Chondrocyte (in vitro differentiated cells): ENCODE data around the gene KANSL1L. TPM values are rescaled to one million over a fixed set of nuclear protein-coding genes. Genes with fewer than 3 reads are reported as not detected.
"Not testable (repeated sequence)": the region's sequence is repeated elsewhere in the genome, so short reads cannot be mapped to it uniquely, and the experiment has no call there.

ENCODE experiments used
- DNase-seq: peaks from one replicate; pipeline ENCODE4 v3.0.0; 2021; ENCODE audit warnings: mixed read lengths, low spot score
- H3K27ac Mint-ChIP-seq: one replicate; pipeline ENCODE4 v1.8.0; 2021; ENCODE audit warnings: mild to moderate bottlenecking, moderate library complexity, mixed read lengths; ENCODE audit not compliant: unreplicated experiment
- H3K27me3 Mint-ChIP-seq: 2 replicates; pipeline ENCODE4 v1.8.0; 2021; ENCODE audit warnings: low read depth, mixed read lengths
- H3K36me3 Mint-ChIP-seq: 2 replicates; pipeline ENCODE4 v1.8.0; 2021; ENCODE audit warnings: low read depth, mixed read lengths
- H3K4me1 Mint-ChIP-seq: 2 replicates; pipeline ENCODE4 v1.8.0; 2021; ENCODE audit warnings: low read depth, mild to moderate bottlenecking, mixed read lengths
- H3K4me3 Mint-ChIP-seq: one replicate; pipeline ENCODE4 v1.8.0; 2021; ENCODE audit warnings: mild to moderate bottlenecking, moderate library complexity, mixed read lengths; ENCODE audit not compliant: unreplicated experiment
- H3K9me3 Mint-ChIP-seq: 2 replicates; pipeline ENCODE4 v1.8.0; 2021; ENCODE audit warnings: low read depth, mixed read lengths
- CTCF ChIP-seq: fragments of 200-600 bp; sonication (generic); IDR thresholded peaks from 2 replicates; pipeline ENCODE4 v1.5.0; 2021; ENCODE audit warnings: antibody characterized with exemption, mild to moderate bottlenecking, moderate library complexity
- total RNA-seq: library from RNA; stranded (reverse); gene quantifications from 3 replicates; pipeline ENCODE4 v1.2.1, GENCODE V29; 2021

KANSL1L gene
- total RNA-seq, 1 donor from 2014 or later: 12.2 TPM

- DNase-seq, H3K4me1 Mint-ChIP-seq, H3K27ac Mint-ChIP-seq, H3K4me3 Mint-ChIP-seq: not testable (repeated sequence)
- Mint-ChIP-seq H3K36me3 (peaks cover 19% of the 10 kb centered on the region), H3K9me3 (peaks cover 31% of the 10 kb centered on the region), H3K27me3 (peaks cover 38% of the 10 kb centered on the region)
Measured at GRCh38 chr2:210181033-210181605, 9.9 kb upstream of the KANSL1L start.

DNA sequence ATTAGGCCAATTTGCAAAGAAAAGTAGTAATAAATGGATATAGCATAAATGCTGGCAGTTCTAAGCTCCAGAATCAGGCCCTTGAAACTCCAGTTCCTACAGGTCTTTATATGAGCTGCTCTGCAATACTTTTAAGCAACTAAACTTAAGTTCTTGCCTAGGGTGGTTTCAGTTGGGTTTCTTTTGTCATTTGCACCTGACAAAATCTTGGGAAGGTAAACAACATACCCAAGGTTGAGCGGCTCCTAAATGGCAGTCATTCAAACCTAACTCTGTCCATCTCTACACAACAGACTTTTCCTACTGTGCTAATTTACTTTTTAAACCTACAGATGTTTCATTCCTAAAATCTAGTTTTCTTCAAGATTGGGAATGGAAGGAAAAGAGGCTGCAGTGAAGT lies 9.3 kb upstream of the KANSL1L start:
- H3K4me1 Mint-ChIP-seq: no peaks in the 10 kb centered on the region
- H3K36me3 Mint-ChIP-seq: peaks cover 19% of the 10 kb centered on the region
- H3K9me3 Mint-ChIP-seq: peaks cover 26% of the 10 kb centered on the region
- no peak overlapping the region for H3K4me3 Mint-ChIP-seq
- DNase-seq: no peak
- peaks cover 41% of the 10 kb centered on the region for H3K27me3 Mint-ChIP-seq
- no peak for TF ChIP-seq CTCF
- H3K27ac Mint-ChIP-seq: no peak overlapping the region

DNA sequence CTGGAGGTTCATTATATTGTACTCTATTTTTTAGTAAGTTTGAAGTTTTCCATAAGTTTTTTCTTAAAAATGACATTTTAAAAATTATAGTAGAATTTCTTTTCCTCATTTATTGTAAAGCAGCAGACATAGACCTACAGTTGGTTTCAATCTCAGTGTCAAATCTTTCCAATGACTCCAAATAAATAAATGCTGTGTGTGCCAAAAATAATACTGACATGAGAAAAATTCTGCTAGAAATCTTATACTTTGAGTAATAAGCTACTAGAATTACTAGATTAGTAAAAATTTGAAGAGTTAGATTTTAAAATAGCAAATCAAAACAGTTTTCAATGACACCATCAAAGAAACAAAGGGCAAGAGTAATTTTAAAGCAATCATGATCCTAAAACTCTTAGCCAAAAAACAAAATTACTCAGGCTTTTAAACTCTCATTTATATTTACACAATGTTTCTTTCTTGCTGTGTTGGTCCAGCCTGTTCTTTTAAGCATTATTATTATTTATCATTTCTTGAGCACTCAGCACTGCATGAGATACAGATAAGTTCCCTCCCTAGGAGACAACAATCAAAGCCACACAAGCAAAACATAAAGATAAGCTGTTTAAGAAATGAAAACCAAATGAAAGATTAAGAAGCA lies 8.3 kb upstream of the KANSL1L start:
- Mint-ChIP-seq H3K9me3 (peaks cover 18% of the 10 kb centered on the region), H3K27ac (no peak overlapping the region), H3K36me3 (peaks cover 16% of the 10 kb centered on the region), H3K27me3 (peaks cover 41% of the 10 kb centered on the region), H3K4me3 (no peak overlapping the region), H3K4me1 (no peaks in the 10 kb centered on the region)
- no peak for DNase-seq
- no peak for TF ChIP-seq CTCF

GRCh38 chr2:210177769-210178168 lies 6.6 kb upstream of the KANSL1L start:
- Mint-ChIP-seq H3K4me1 (no peaks in the 10 kb centered on the region), H3K27ac (no peak overlapping the region), H3K27me3 (peaks cover 33% of the 10 kb centered on the region), H3K9me3 (peaks cover 4% of the 10 kb centered on the region), H3K4me3 (no peak overlapping the region), H3K36me3 (peaks cover 3% of the 10 kb centered on the region)
- DNase-seq: no peak
- no peak for TF ChIP-seq CTCF

DNA sequence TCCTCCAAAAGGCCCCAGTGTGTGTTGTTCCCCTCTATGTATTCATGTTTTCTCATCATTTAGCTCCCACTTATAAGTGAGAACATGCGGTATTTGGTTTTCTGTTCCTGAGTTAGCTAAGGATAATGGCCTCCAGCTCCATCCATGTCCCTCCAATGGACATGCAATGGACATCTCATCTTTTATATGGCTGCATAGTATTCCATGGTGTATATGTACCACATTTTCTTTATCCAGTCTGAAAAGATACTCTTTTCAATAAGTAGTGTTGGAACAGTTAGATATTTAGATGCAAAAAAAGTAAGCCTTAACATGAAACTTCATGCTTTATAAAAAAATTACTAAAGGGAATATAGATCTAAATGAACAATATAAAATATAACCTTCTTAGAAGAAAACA lies 5.9 kb upstream of the KANSL1L start:
- H3K36me3 Mint-ChIP-seq, H3K4me3 Mint-ChIP-seq, H3K4me1 Mint-ChIP-seq, H3K27ac Mint-ChIP-seq, H3K9me3 Mint-ChIP-seq, DNase-seq: not testable (repeated sequence)
- peaks cover 29% of the 10 kb centered on the region for H3K27me3 Mint-ChIP-seq

- no peak for DNase-seq
- no peaks in the 10 kb centered on the region for H3K9me3 Mint-ChIP-seq
- peaks cover 7% of the 10 kb centered on the region for H3K4me1 Mint-ChIP-seq
- H3K36me3 Mint-ChIP-seq: no peaks in the 10 kb centered on the region
- H3K27ac Mint-ChIP-seq: no peak overlapping the region
- H3K4me3 Mint-ChIP-seq: no peak overlapping the region
- peaks cover 18% of the 10 kb centered on the region for H3K27me3 Mint-ChIP-seq
- no peak for TF ChIP-seq CTCF
Measured at GRCh38 chr2:210174086-210174485, 2.9 kb upstream of the KANSL1L start.
